NCI-H345 treated with DMSO at 0.1 percent for 48 hours (cell line): ENCODE results near the gene CZIB.
"Not testable (repeated sequence)": the region's sequence is repeated elsewhere in the genome, so short reads cannot be mapped to it uniquely, and the experiment has no call there.

Experiments used
- DNase-seq: peaks from one replicate; lab custom pipeline; 2025; ENCODE audit not compliant: unreplicated experiment; lab: John Stamatoyannopoulos, UW

CZIB gene

GRCh38 chr1:53189061-53189460 lies 31.4 kb downstream of the CZIB start:
- DNase-seq, result no peak

- no peak for DNase-seq
Measured at GRCh38 chr1:53188099-53188498, 32.3 kb downstream of the CZIB start.

GRCh38 chr1:53187401-53187800 lies 33.0 kb downstream of the CZIB start:
- no peak for DNase-seq

GRCh38 chr1:53186533-53186932 lies 33.9 kb downstream of the CZIB start:
- no peak for DNase-seq

- DNase-seq, result not testable (repeated sequence)
Measured at GRCh38 chr1:53185955-53186297, 34.5 kb downstream of the CZIB start.

DNA sequence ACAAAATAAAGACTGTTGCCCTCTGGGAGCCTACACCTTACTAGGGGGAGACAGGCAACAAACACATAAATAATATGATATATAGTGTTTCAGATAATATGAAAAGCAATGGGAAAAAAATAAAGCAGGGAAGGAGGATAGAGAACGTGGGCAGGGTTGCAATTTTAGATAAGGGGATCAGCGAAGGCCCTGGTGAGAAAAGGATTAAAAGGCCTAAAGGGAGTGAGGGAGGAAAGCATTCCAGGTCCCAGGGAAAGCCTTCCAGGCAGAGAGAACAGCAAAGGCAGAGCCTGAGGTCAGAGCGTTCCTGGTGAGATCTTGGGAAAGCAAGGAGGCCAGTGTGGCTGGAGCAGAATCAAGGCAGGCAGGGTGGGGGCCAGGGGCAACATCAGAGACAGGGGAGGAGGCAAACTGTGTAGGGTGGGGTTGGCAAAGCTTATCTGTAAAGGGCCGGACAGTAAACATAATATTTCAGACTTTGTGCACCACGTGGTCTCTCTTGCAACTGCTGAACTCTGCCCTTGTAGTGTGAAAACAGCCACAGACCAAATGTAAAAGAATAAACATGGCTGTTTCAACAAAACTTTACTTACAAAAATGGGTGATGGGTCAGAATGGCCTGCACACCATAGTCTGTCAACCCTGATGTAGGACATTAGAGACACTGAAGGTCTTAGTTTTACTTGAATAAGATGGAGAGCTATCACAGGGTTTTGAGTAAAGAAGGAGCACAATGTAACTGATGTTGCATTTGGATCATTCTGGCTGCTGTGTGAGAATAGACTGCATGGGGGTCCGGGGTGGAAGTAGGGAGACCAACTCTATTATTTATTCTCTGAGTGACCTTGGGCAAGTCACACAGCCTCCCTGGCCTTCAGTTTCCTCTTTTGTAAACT lies 37.1 kb downstream of the CZIB start:
- no peak for DNase-seq

- DNase-seq, result no peak
Measured at GRCh38 chr1:53182716-53183094, 37.7 kb downstream of the CZIB start.

GRCh38 chr1:53182111-53182593 lies 38.3 kb downstream of the CZIB start:
- DNase-seq, result peak; percentile 56

- no peak for DNase-seq
Measured at GRCh38 chr1:53180951-53181350, 39.5 kb downstream of the CZIB start.

- DNase-seq, result no peak
Measured at GRCh38 chr1:53180226-53180625, 40.2 kb downstream of the CZIB start.

DNA sequence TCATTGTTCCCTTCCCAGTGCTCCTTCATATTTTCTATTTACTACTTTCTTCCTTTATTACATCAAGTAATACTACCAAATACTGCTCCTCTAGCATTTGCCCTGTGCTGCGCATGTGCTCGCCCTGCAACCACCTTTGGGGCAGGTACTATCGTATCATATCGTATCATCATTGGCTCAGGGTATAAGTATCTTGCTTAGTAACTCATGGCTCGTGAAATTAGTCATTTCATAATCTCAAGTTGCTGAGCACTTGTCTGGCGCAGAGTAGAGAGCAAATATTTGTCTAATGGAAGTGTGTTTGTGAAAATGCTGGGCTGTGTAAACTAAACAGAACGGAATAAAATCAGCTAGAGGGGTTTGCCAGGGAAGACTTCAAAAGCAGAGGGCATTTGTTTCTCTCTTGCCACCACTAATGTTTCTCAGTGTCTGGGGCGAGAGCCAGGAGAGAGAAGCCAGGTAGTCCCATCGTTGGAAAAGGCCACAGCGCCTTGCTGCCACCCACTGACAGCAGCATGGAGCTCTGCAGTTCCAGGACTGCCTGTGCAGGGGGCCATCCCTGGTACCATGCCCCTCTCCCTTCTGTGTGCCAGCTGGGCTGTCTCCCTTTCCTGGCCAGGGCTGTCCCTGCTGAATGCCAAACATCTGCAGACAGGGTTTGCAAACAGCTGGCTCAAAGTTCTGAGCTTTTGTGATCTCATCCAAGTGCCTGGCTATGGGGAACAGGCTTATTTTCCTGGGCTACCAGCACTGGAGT lies 43.8 kb downstream of the CZIB start:
- peak; percentile 36 for DNase-seq

DNA sequence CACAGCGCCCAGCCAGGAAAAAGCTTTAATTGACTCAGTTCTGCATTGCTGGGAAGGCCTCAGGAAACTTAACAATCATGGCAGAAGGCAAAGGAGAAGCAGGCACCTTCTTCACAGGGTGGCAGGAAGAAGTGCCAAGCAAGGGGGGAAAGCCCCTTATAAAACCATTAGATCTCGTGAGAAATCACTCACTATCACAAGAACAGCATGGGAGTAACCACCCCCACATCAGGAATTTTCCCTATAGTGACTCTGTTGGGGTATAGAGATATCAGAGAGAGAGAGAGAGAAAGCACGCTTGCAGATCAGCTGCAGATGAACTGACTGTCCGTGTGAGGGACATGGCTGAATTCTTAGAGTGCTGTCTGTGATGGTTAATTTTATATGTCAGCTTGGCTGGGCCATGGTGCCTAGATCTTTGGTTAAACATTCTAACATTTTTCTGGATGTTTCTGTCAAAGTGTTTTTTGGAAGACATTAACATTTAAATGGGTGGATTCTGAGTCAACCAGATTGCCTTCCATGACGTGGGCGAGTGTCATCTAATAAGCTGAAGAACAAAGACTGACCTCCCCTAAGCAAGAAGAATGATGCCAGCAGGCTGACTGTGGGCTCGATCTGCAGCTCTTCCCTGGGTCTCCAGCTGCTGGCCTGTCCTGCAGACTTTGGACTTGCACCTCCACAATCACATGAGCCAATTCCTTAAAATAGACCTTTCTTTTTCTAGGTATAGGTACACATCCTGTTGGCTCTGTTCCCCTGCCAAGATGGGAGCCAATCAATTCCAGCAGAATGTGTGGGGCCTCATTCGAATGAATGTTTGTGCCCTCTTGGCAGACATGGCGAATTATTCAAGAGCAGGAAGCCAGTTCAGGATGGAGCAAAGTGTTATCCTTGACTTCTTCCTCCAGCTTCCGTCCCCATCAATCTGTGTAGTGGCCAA lies 45.2 kb downstream of the CZIB start:
- DNase-seq, result no peak

- peak; percentile 40 for DNase-seq
Measured at GRCh38 chr1:53172426-53173128, 47.9 kb downstream of the CZIB start.

GRCh38 chr1:53166912-53167311 lies 53.5 kb downstream of the CZIB start:
- DNase-seq, result no peak

DNA sequence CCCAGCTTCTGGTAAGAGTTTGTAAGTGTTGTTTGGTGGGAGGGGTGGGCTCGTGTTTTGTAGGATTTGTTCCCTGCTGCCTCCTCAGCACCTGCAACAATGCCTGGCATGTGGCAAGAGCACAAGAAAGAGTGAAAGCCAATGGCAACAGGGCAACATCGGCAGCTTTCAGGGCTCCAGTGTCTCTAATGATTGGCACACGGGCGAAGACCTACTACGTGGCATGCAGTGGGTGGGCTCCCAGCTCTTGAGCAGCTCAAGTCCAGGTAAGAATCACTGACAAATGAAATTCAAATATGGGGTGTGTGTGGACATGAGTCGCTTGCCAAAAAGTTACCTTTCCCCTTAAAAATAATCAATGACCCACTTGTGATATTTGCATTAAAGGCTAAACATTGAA lies 54.1 kb downstream of the CZIB start:
- DNase-seq, result no peak

DNA sequence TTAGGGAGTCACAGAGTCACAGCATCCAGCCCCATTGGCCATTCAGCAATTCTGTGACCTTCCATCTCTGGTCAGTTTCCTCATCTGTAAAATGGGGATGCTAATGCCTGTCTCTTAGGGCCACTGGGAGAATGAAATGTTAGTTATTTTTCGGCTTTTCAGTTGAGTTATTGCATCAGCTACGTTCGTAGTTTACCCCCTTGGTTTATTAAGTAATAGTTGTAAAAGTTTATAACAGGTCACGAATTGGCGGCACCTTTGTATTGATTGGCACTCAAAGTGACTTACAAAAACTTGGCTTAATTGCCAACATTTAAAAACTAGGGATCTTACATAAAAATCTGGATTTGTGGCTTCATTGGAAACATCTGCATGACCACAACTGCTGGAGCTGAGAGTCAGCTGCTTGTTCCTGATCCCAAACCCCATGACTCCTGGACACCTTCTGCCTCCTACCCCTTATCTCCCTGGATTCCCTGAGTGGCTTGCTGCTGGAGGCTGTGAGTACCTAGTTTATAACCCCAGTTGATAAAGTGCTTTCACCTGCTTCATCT lies 54.9 kb downstream of the CZIB start:
- DNase-seq, result no peak
